Stimulated activated CD8-positive, alpha-beta memory T cell treated with anti-CD3 and anti-CD28 coated beads, Interleukin-4, amount 100 ng/mL, for 48 hours (primary cell): Measurements from ENCODE around the gene ZBTB7C.

Experiments
- DNase-seq: peaks from one replicate; pipeline ENCODE4 v3.0.0-alpha.2; 2020

The ZBTB7C gene

GRCh38 chr18:48006415-48007175, 402.6 kb downstream of the ZBTB7C start:
- no peak for DNase-seq

GRCh38 chr18:48004577-48004976, 404.6 kb downstream of the ZBTB7C start:
- DNase-seq, result no peak

- peak; percentile 15 for DNase-seq
These were observed 405.5 kb downstream of the ZBTB7C start for GRCh38 chr18:48003426-48004349.

- DNase-seq, result no peak
These were observed 406.2 kb downstream of the ZBTB7C start for GRCh38 chr18:48002933-48003365.

GRCh38 chr18:48000701-48001100, 408.5 kb downstream of the ZBTB7C start:
- DNase-seq, result peak; percentile 16

GRCh38 chr18:47999801-48000248, 409.4 kb downstream of the ZBTB7C start:
- peak; percentile 12 for DNase-seq

- peak; percentile 76 for DNase-seq
These were observed 411.8 kb downstream of the ZBTB7C start for GRCh38 chr18:47997338-47997780.

GRCh38 chr18:47996091-47996541, 413.1 kb downstream of the ZBTB7C start:
- no peak for DNase-seq

- DNase-seq, result no peak
These were observed 413.5 kb downstream of the ZBTB7C start for GRCh38 chr18:47995654-47996053.

- DNase-seq, result no peak
These were observed 415.8 kb downstream of the ZBTB7C start for GRCh38 chr18:47993409-47993808.

GRCh38 chr18:47992976-47993375, 416.2 kb downstream of the ZBTB7C start:
- DNase-seq, result no peak

GRCh38 chr18:47992266-47992665, 416.9 kb downstream of the ZBTB7C start:
- DNase-seq, result no peak

GRCh38 chr18:47990981-47991380, 418.2 kb downstream of the ZBTB7C start:
- DNase-seq, result no peak

GRCh38 chr18:47987388-47987699, 421.8 kb downstream of the ZBTB7C start:
- no peak for DNase-seq

- DNase-seq, result no peak
These were observed 422.4 kb downstream of the ZBTB7C start for GRCh38 chr18:47986620-47987387.

- no peak for DNase-seq
These were observed 423.3 kb downstream of the ZBTB7C start for GRCh38 chr18:47985866-47986265.

GRCh38 chr18:47984991-47985390, 424.2 kb downstream of the ZBTB7C start:
- no peak for DNase-seq

GRCh38 chr18:47983946-47984345, 425.2 kb downstream of the ZBTB7C start:
- DNase-seq, result no peak

- no peak for DNase-seq
These were observed 426.1 kb downstream of the ZBTB7C start for GRCh38 chr18:47983055-47983454.

- no peak for DNase-seq
These were observed 427.4 kb downstream of the ZBTB7C start for GRCh38 chr18:47981830-47982229.

GRCh38 chr18:47981320-47981719, 427.9 kb downstream of the ZBTB7C start:
- DNase-seq, result no peak

- DNase-seq, result no peak
These were observed 429.5 kb downstream of the ZBTB7C start for GRCh38 chr18:47979611-47980200.

GRCh38 chr18:47978603-47979002, 430.6 kb downstream of the ZBTB7C start:
- DNase-seq, result no peak
